ENCODE data around the gene MYBPH. TPM values are rescaled to one million over a fixed set of nuclear protein-coding genes. Genes with fewer than 3 reads are reported as not detected.

Gene MYBPH
- polyA plus RNA-seq, 1 donor: 534 TPM

GRCh38 chr1:203127666-203128430 is 47.8 kb downstream of the MYBPH start, which contains the start of gene ADORA1:
TSS of gene ADORA1 (plus strand) at chr1:203127726. CDS start at chr1:203128842, 1,116 bp downstream.
- DNase-seq: peak; percentile 48

- no peak for DNase-seq
These were observed 48.6 kb downstream of the MYBPH start for GRCh38 chr1:203126866-203127665.

GRCh38 chr1:203126151-203126865 is 49.3 kb downstream of the MYBPH start:
- no peak for DNase-seq

GRCh38 chr1:203124546-203125317 is 50.9 kb downstream of the MYBPH start:
- DNase-seq: no peak

GRCh38 chr1:203124011-203124410 is 51.6 kb downstream of the MYBPH start:
- DNase-seq: no peak

GRCh38 chr1:203122159-203122558 is 53.5 kb downstream of the MYBPH start:
- no peak for DNase-seq

GRCh38 chr1:203121186-203122015 is 54.2 kb downstream of the MYBPH start:
- no peak for DNase-seq

GRCh38 chr1:203120325-203121153 is 55.1 kb downstream of the MYBPH start:
- DNase-seq: no peak

Other genes with a start within 250 kb of the MYBPH start
- gene KLHL12, start 248.6 kb downstream of the MYBPH start, polyA plus RNA-seq (ENCODE audit: insufficient read length): 19.7 TPM
- 62.7 TPM for gene ADIPOR1, start 217.5 kb downstream of the MYBPH start, polyA plus RNA-seq (ENCODE audit: insufficient read length)
- 94.4 TPM for gene CYB5R1, start 208.6 kb downstream of the MYBPH start, polyA plus RNA-seq (ENCODE audit: insufficient read length)
- 35.5 TPM for gene TMEM183A, start 168.5 kb downstream of the MYBPH start, polyA plus RNA-seq (ENCODE audit: insufficient read length)
- 69.4 TPM for gene PPFIA4, start 149.3 kb downstream of the MYBPH start, polyA plus RNA-seq (ENCODE audit: insufficient read length)
- 562 TPM for gene MYOG, start 89.8 kb downstream of the MYBPH start, polyA plus RNA-seq (ENCODE audit: insufficient read length)
- gene ADORA1, start 48.1 kb downstream of the MYBPH start, polyA plus RNA-seq (ENCODE audit: insufficient read length): 8.2 TPM
- gene CHI3L1, start 10.9 kb upstream of the MYBPH start, polyA plus RNA-seq (ENCODE audit: insufficient read length): 1.7 TPM
- 1.7 TPM for gene CHIT1, start 53.8 kb upstream of the MYBPH start, polyA plus RNA-seq (ENCODE audit: insufficient read length)
- 84.9 TPM for gene BTG2, start 129.7 kb upstream of the MYBPH start, polyA plus RNA-seq (ENCODE audit: insufficient read length)
- 54.8 TPM for gene FMOD, start 175.3 kb upstream of the MYBPH start, polyA plus RNA-seq (ENCODE audit: insufficient read length)

Data from hindlimb muscle (tissue), 1 donor.